IMR-90 (cell line): ENCODE results near the gene SYMPK. TPM values are rescaled to one million over a fixed set of nuclear protein-coding genes. Genes with fewer than 3 reads are reported as not detected.

Experiments used
- ATAC-seq: fragments of 200-7000 bp; cut with Tn5 transposase; 2 replicates; pipeline ENCODE4 v1.9.1; 2020; ENCODE audit warnings: low read depth, mild to moderate bottlenecking, moderate library complexity
- BruUV-seq: library from RNA; stranded (reverse); fragments of 400-500 nt; replicated peaks from 2 replicates; lab custom pipeline; 2021; lab: Mats Ljungman, UMichigan
- CTCF ChIA-PET: fragments of 300-600 bp; formaldehyde crosslinking; extraction: SDS; loops from one replicate; lab custom pipeline; 2021; ENCODE audit warnings: antibody characterized with exemption; lab: Yijun Ruan, JAX
- POLR2A ChIA-PET: fragments of 300-600 bp; sonication (Branson Sonifier 250); formaldehyde crosslinking; loops from one replicate; lab custom pipeline; 2022; ENCODE audit warnings: antibody characterized with exemption; ENCODE audit not compliant: unreplicated experiment; lab: Charles Lee
- DNase-seq: peaks from one replicate; pipeline ENCODE4 v3.0.0; 2013
- H2AFZ ChIP-seq: replicated peaks from 2 replicates; pipeline ENCODE3; 2013; ENCODE audit warnings: low read length, mild to moderate bottlenecking; ENCODE audit not compliant: poor library complexity
- H2AK5ac ChIP-seq: 2 replicates; pipeline ENCODE4 v1.6.1; 2013; ENCODE audit warnings: low read depth, low read length, inconsistent platforms
- H2AK9ac ChIP-seq: replicated peaks from 2 replicates; pipeline ENCODE3; 2013; ENCODE audit warnings: mild to moderate bottlenecking, low read depth, low read length, moderate library complexity; ENCODE audit not compliant: poor library complexity
- H2BK120ac ChIP-seq: 2 replicates; pipeline ENCODE4 v1.6.1; 2013; ENCODE audit warnings: low read depth, low read length, inconsistent platforms
- H2BK15ac ChIP-seq: 3 replicates; pipeline ENCODE4 v1.6.1; 2013; ENCODE audit warnings: low read depth, low read length, inconsistent platforms
- H2BK20ac ChIP-seq: 2 replicates; pipeline ENCODE4 v1.6.1; 2013; ENCODE audit warnings: low read depth, mild to moderate bottlenecking, inconsistent platforms, low read length, moderate library complexity
- H2BK5ac ChIP-seq: 2 replicates; pipeline ENCODE4 v1.6.1; 2013; ENCODE audit warnings: mild to moderate bottlenecking, low read depth, low read length, inconsistent platforms; ENCODE audit not compliant: poor library complexity, severe bottlenecking
- H3K14ac ChIP-seq: replicated peaks from 2 replicates; pipeline ENCODE4 v1.6.1; 2013; ENCODE audit warnings: low read depth, low read length, inconsistent platforms
- H3K18ac ChIP-seq: 2 replicates; pipeline ENCODE4 v1.6.1; 2013; ENCODE audit warnings: low read depth, low read length, control low read depth
- H3K23ac ChIP-seq: 2 replicates; pipeline ENCODE4 v1.6.1; 2013; ENCODE audit warnings: low read depth, low read length, inconsistent platforms
- H3K27ac ChIP-seq: 2 replicates; pipeline ENCODE4 v1.5.1; 2013; ENCODE audit warnings: mild to moderate bottlenecking, control low read depth, low read length; ENCODE audit not compliant: insufficient read depth
- H3K27me3 ChIP-seq: 2 replicates; pipeline ENCODE4 v1.6.1; 2013; ENCODE audit warnings: low read length; ENCODE audit not compliant: control insufficient read depth, insufficient read depth
- H3K36me3 ChIP-seq: 2 replicates; pipeline ENCODE4 v1.6.1; 2013; ENCODE audit warnings: low read length, mixed read lengths; ENCODE audit not compliant: control insufficient read depth, insufficient read depth
- H3K4ac ChIP-seq: 2 replicates; pipeline ENCODE4 v1.6.1; 2013; ENCODE audit warnings: low read depth, low read length, inconsistent platforms
- H3K4me1 ChIP-seq: 2 replicates; pipeline ENCODE4 v1.6.1; 2013; ENCODE audit warnings: low read length, mixed read lengths; ENCODE audit not compliant: control insufficient read depth, insufficient read depth
- H3K4me2 ChIP-seq: 2 replicates; pipeline ENCODE4 v1.6.1; 2013; ENCODE audit warnings: low read depth, mild to moderate bottlenecking, control low read depth, low read length, moderate library complexity
- H3K4me3 ChIP-seq: 2 replicates; pipeline ENCODE4 v1.5.1; 2013; ENCODE audit warnings: low read depth, mild to moderate bottlenecking, control low read depth, low read length, moderate library complexity; ENCODE audit not compliant: insufficient read depth
- H3K56ac ChIP-seq: 2 replicates; pipeline ENCODE4 v1.6.1; 2013; ENCODE audit warnings: low read length, inconsistent platforms; ENCODE audit not compliant: insufficient read depth; ENCODE audit errors: extremely low read depth
- H3K79me1 ChIP-seq, 2 experiments: 2 replicates each; pipeline ENCODE4 v1.6.1; 2013; ENCODE audit warnings: low read length in 2 of 2, inconsistent platforms in 1 of 2, low read depth in 1 of 2
- H3K9ac ChIP-seq: 2 replicates; pipeline ENCODE4 v1.6.1; 2013; ENCODE audit warnings: low read depth, low read length, control low read depth
- H3K9me1 ChIP-seq: 2 replicates; pipeline ENCODE4 v1.6.1; 2013; ENCODE audit warnings: low read length, inconsistent platforms; ENCODE audit not compliant: insufficient read depth
- H3K9me3 ChIP-seq: 2 replicates; pipeline ENCODE4 v1.6.1; 2013; ENCODE audit warnings: low read length; ENCODE audit not compliant: control insufficient read depth, insufficient read depth
- H4K20me1 ChIP-seq: 2 replicates; pipeline ENCODE4 v1.6.1; 2013; ENCODE audit warnings: low read length, inconsistent platforms; ENCODE audit not compliant: insufficient read depth
- H4K5ac ChIP-seq: 2 replicates; pipeline ENCODE4 v1.6.1; 2013; ENCODE audit warnings: mild to moderate bottlenecking, low read depth, low read length, control low read depth
- H4K8ac ChIP-seq, 2 experiments: 2 replicates each; pipeline ENCODE4 v1.6.1; 2013; ENCODE audit warnings: low read depth in 2 of 2, low read length in 2 of 2, control low read depth in 1 of 2, inconsistent platforms in 1 of 2
- H4K91ac ChIP-seq: 2 replicates; pipeline ENCODE4 v1.6.1; 2013; ENCODE audit warnings: low read depth, low read length, inconsistent platforms; ENCODE audit not compliant: insufficient read depth
- BHLHE40 ChIP-seq: fragments of 150-350 bp; IDR thresholded peaks from 2 replicates; pipeline ENCODE4 v1.6.1; 2016; ENCODE audit warnings: mild to moderate bottlenecking, low read depth, low read length
- CEBPB ChIP-seq: IDR thresholded peaks from 2 replicates; pipeline ENCODE4 v1.6.1; 2012; ENCODE audit warnings: low read depth, low read length, improper control_type of control experiment
- MAZ ChIP-seq: IDR thresholded peaks from 2 replicates; pipeline ENCODE4 v1.6.1; 2012; ENCODE audit warnings: low read depth, mild to moderate bottlenecking, low read length, improper control_type of control experiment, moderate library complexity, borderline replicate concordance
- MXI1 ChIP-seq: IDR thresholded peaks from 2 replicates; pipeline ENCODE4 v1.6.1; 2012; ENCODE audit warnings: low read depth, mild to moderate bottlenecking, low read length, moderate library complexity, borderline replicate concordance
- RCOR1 ChIP-seq: IDR thresholded peaks from 2 replicates; pipeline ENCODE4 v1.6.1; 2012; ENCODE audit warnings: mild to moderate bottlenecking, low read length, improper control_type of control experiment; ENCODE audit not compliant: insufficient replicate concordance
- WGBS, 2 experiments: methylation state at CpG; one replicate each; pipeline versions ENCODE4 v1.1.5 to v1.1.7; 2013; ENCODE audit warnings: missing lambda C conversion rate in 2 of 2; ENCODE audit not compliant: insufficient read length in 1 of 2; ENCODE audit errors: extremely low coverage in 2 of 2; 5-methylcytosine and 5-hydroxymethylcytosine counted together
- dilution Hi-C: fragments of 300-500 bp; cut with HindIII; formaldehyde crosslinking; loops from one replicate; pipeline ENCODE4 v1.14.3; 2018; ENCODE audit warnings: low sequenced_read_pairs; ENCODE audit not compliant: unreplicated experiment
- in situ Hi-C: fragments of 300-500 bp; cut with MboI; formaldehyde crosslinking; loops from 3 replicates; pipeline ENCODE4 v1.14.3; 2019; ENCODE audit warnings: low sequenced_read_pairs, inconsistent platforms, mixed read lengths
- intact Hi-C: fragments of 100-400 bp; cut with micrococcal nuclease; formaldehyde crosslinking; loops from 2 replicates; pipeline ENCODE4 v1.10.0; 2022
- polyA plus RNA-seq, 3 experiments: library from polyadenylated mRNA; depleted of rRNA; stranded (reverse); fragments of >200 nt; gene quantifications; 2 replicates each; pipeline ENCODE4 v1.2.3, GENCODE V29; 2012; ENCODE audit warnings: low replicate concordance in 1 of 3
- total RNA-seq: library from RNA; depleted of rRNA; stranded (reverse); fragments of >200 nt; gene quantifications from 2 replicates; pipeline ENCODE4 v1.2.3, GENCODE V29; 2012

SYMPK gene
- total and polyA plus RNA-seq, 2 of the 4 experiments (the other 2 are of a cell fraction) = 35.3 to 71.5 TPM

DNA sequence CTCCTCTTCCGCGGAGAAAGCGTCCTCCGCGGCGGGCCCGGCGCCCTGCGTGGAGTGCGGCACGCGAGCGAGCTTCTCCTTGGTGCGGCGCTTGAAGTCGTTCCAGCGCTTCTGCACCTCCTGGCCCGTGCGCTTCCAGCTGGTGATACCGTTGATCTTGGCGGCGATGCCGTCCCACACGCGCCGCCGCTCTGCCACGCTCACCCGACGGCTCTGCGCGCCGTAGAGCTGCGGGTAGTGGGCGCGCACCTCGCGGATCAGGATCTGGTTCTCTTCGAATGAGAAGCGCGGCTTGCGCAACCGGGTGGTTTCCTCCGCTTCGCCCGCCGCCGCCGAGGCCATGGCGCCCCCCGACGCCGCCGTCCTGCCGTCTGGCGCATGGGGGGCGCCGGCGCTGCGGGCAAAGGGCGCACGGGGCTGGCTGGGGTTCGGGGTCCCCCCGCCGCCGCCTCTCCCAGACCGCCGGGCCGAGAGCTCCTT lies 38.5 kb upstream of the SYMPK start:
- no peak overlapping the region for H4K5ac ChIP-seq
- no peaks in the 10 kb centered on the region for H3K27me3 ChIP-seq
- 8% methylated on average over 37 of the region's 69 CpGs; no CpG with 5 or more reads in 1 of the 2 experiments for WGBS, 2 experiments
- peak overlapping the region; percentile 89 for H3K4me2 ChIP-seq
- DNase-seq (peak; percentile 42), ATAC-seq (no peak)
- H3K23ac ChIP-seq = no peak overlapping the region
- dilution Hi-C loops = no loop called here
- peak; percentile 19; the same call in 1 of the 2 replicates for TF ChIP-seq BHLHE40
- TF ChIP-seq MXI1 = 0 out of 2 replicates have a peak, but pooled peaks have one; percentile 23
- no peak for TF ChIP-seq RCOR1
- peak; percentile 96 for TF ChIP-seq CEBPB
- no peak for TF ChIP-seq MAZ
- H2BK20ac ChIP-seq = no peak overlapping the region
- no peak overlapping the region; the same call in 1 of the 2 replicates for H3K27ac ChIP-seq
- H2BK5ac ChIP-seq = no peak overlapping the region
- ChIA-PET POLR2A (no interaction called here), CTCF (no interaction called here)
- H4K91ac ChIP-seq = no peak overlapping the region
- no peak overlapping the region for H4K8ac ChIP-seq
- peaks cover 7% of the 10 kb centered on the region; the same call in 1 of the 2 replicates for H3K9me1 ChIP-seq
- H3K9ac ChIP-seq = peak overlapping the region; percentile 56
- H3K9me3 ChIP-seq = no peaks in the 10 kb centered on the region
- H2AK9ac ChIP-seq = peak overlapping the region; percentile 22
- H3K4ac ChIP-seq = no peak overlapping the region
- H3K14ac ChIP-seq = no peak overlapping the region
- peaks cover 20% of the 10 kb centered on the region for H3K36me3 ChIP-seq
- H2AFZ ChIP-seq = peak overlapping the region; percentile 99
- peaks cover 9 to 21% of the 10 kb centered on the region in 2 experiments for H3K79me1 ChIP-seq
- H3K4me1 ChIP-seq = 0 out of 2 replicates have a peak, but pooled peaks cover 4% of the 10 kb centered on the region
- no peak overlapping the region for H2BK120ac ChIP-seq
- peak overlapping the region; percentile 70 for H3K4me3 ChIP-seq
- BruUV-seq = no TSS peak
- no peak overlapping the region for H2BK15ac ChIP-seq
- H2AK5ac ChIP-seq = peak overlapping the region; percentile 35
- in situ Hi-C loops = no loop called here
- intact Hi-C loops = no loop called here
- no peak overlapping the region for H3K56ac ChIP-seq
- no peak overlapping the region for H3K18ac ChIP-seq
- 0 out of 2 replicates have a peak, but pooled peaks cover 9% of the 10 kb centered on the region for H4K20me1 ChIP-seq
